Measurements from ENCODE around the gene LPP. TPM values are rescaled to one million over a fixed set of nuclear protein-coding genes. Genes with fewer than 3 reads are reported as not detected.
A peak's percentile ranks its signal among the peaks of the same experiment; 100 is the strongest.

Gene LPP
- polyA plus RNA-seq, 2 of the 4 experiments (the other 2 are of a cell fraction) = 11.0 to 30.8 TPM

DNA sequence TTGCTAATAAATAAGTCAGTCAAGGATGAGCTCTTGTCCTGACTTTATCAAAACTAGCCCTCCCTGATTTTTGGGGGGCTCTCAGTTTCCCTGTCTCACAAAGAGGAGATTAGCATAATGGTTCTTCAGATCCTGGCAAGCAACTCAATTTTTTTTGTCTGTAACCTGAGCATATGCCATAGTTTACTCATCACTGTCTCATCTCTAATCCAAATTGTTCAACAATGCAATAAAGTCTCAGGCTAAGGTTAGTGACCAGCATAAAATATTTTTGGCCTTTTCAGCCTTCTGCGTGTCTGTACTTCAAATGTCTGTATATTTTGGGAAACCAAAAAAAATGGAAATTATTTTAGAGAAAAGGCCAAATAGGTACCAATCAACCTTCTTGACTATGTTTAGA is 552.2 kb downstream of the LPP start:
- no peak for ATAC-seq
- no peak for FAIRE-seq
- H3K4me2 ChIP-seq = 0 out of 3 replicates have a peak overlapping the region, but pooled peaks have one; percentile 7
- DNase-seq (ENCODE audit: low read depth in 1 of 2, low spot score in 1 of 2) = no peak
- H3K9me3 ChIP-seq = no peaks in the 10 kb centered on the region
- H3K4me3 ChIP-seq = no peak overlapping the region
- H3K27ac ChIP-seq = no peak overlapping the region
- ChIA-PET CTCF (no interaction called here), POLR2A (no interaction called here)
- H3K4me1 ChIP-seq = peaks cover 23% of the 10 kb centered on the region
- 100% methylated on average over 1 of the region's 1 CpG for WGBS (ENCODE audit: missing lambda C conversion rate)
- no peak for TF ChIP-seq SMC3 (IDR thresholded peaks at IDR 0.05)
- TF ChIP-seq, protein P1, sequence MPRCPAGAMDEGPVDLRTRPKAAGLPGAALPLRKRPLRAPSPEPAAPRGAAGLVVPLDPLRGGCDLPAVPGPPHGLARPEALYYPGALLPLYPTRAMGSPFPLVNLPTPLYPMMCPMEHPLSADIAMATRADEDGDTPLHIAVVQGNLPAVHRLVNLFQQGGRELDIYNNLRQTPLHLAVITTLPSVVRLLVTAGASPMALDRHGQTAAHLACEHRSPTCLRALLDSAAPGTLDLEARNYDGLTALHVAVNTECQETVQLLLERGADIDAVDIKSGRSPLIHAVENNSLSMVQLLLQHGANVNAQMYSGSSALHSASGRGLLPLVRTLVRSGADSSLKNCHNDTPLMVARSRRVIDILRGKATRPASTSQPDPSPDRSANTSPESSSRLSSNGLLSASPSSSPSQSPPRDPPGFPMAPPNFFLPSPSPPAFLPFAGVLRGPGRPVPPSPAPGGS (IDR thresholded peaks at IDR 0.05) = no peak
- TF ChIP-seq TFCP2L1 (CRISPR knock-in tag; IDR thresholded peaks at IDR 0.05) = no peak
- TF ChIP-seq JUN (IDR thresholded peaks at IDR 0.05) = no peak
- no peak for TF ChIP-seq HOXB13 (CRISPR knock-in tag; IDR thresholded peaks at IDR 0.05; ENCODE audit: low read depth)
- TF ChIP-seq, protein P2, sequence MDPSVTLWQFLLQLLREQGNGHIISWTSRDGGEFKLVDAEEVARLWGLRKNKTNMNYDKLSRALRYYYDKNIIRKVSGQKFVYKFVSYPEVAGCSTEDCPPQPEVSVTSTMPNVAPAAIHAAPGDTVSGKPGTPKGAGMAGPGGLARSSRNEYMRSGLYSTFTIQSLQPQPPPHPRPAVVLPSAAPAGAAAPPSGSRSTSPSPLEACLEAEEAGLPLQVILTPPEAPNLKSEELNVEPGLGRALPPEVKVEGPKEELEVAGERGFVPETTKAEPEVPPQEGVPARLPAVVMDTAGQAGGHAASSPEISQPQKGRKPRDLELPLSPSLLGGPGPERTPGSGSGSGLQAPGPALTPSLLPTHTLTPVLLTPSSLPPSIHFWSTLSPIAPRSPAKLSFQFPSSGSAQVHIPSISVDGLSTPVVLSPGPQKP (IDR thresholded peaks at IDR 0.05; ENCODE audit: low read depth, low read length) = no peak
- TF ChIP-seq EHF (CRISPR knock-in tag; IDR thresholded peaks at IDR 0.05) = no peak

DNA sequence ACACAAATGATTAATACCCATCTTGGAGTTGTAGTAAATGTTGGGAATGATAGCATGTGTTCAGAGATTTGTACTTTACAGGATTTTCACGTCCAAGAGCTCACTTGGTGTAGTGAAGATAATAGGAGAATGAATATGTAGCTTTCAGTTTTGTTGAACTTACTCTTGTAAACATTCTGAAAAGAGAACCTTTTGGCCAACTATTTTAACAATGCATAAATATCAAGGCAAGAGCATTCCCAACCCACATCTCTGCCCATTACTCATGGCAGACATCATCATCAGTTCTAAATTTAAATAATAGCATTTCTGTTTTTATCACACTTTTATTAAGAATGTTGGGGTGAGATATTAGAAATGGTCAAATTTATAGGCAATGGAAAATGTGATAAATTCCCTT is 552.6 kb downstream of the LPP start:
- no peak for DNase-seq (ENCODE audit: low read depth in 1 of 2, low spot score in 1 of 2)
- ATAC-seq = no peak
- 0 out of 3 replicates have a peak overlapping the region, but pooled peaks have one; percentile 7 for H3K4me2 ChIP-seq
- H3K4me1 ChIP-seq = peaks cover 28% of the 10 kb centered on the region
- H3K4me3 ChIP-seq = no peak overlapping the region
- WGBS (ENCODE audit: missing lambda C conversion rate) = 71% methylated on average over 1 of the region's 1 CpG
- no peaks in the 10 kb centered on the region for H3K9me3 ChIP-seq
- TF ChIP-seq ZC3H11A (IDR thresholded peaks at IDR 0.05) (no peak), JUN (IDR thresholded peaks at IDR 0.05) (no peak), TP53 (CRISPR knock-in tag; IDR thresholded peaks at IDR 0.05) (no peak), POLR2AphosphoS2 (conservative IDR thresholded peaks at IDR 0.05; ENCODE audit: low read length) (no peak), BHLHE40 (IDR thresholded peaks at IDR 0.05; ENCODE audit: low read depth, low read length) (no peak), FOSL2 (IDR thresholded peaks at IDR 0.05) (no peak), FOSL2 (CRISPR knock-in tag; IDR thresholded peaks at IDR 0.05) (no peak), SMC3 (IDR thresholded peaks at IDR 0.05) (no peak), EHF (CRISPR knock-in tag; IDR thresholded peaks at IDR 0.05) (no peak), ZSCAN20 (CRISPR knock-in tag; IDR thresholded peaks at IDR 0.05) (no peak), MYC (IDR thresholded peaks at IDR 0.05; ENCODE audit: borderline replicate concordance, low read length) (no peak), ZFP36 (IDR thresholded peaks at IDR 0.05; ENCODE audit: borderline replicate concordance, partially characterized antibody) (no peak), HEYL (CRISPR knock-in tag; IDR thresholded peaks at IDR 0.05) (no peak), RCOR1 (IDR thresholded peaks at IDR 0.05; ENCODE audit: low read depth, low read length) (no peak), CHD4 (IDR thresholded peaks at IDR 0.05; ENCODE audit: borderline replicate concordance) (no peak), RARB (CRISPR knock-in tag; IDR thresholded peaks at IDR 0.05) (no peak)
- TF ChIP-seq, protein P3, sequence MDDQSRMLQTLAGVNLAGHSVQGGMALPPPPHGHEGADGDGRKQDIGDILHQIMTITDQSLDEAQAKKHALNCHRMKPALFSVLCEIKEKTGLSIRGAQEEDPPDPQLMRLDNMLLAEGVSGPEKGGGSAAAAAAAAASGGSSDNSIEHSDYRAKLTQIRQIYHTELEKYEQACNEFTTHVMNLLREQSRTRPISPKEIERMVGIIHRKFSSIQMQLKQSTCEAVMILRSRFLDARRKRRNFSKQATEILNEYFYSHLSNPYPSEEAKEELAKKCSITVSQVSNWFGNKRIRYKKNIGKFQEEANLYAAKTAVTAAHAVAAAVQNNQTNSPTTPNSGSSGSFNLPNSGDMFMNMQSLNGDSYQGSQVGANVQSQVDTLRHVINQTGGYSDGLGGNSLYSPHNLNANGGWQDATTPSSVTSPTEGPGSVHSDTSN (IDR thresholded peaks at IDR 0.05) = no peak
- TF ChIP-seq, protein P4, sequence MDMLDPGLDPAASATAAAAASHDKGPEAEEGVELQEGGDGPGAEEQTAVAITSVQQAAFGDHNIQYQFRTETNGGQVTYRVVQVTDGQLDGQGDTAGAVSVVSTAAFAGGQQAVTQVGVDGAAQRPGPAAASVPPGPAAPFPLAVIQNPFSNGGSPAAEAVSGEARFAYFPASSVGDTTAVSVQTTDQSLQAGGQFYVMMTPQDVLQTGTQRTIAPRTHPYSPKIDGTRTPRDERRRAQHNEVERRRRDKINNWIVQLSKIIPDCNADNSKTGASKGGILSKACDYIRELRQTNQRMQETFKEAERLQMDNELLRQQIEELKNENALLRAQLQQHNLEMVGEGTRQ (IDR thresholded peaks at IDR 0.05) = no peak
- ChIA-PET CTCF (interaction anchor here (0.7 kb wide), 1 partner anchor 1965 kb away, joined by 3 read pairs; no protein-coding TSS in a partner anchor), POLR2A (no interaction called here)
- FAIRE-seq = no peak
- no peak overlapping the region for H3K27ac ChIP-seq
